Thoracic aorta (tissue), 2 donors: ENCODE data around the gene CELF3. TPM values are rescaled to one million over a fixed set of nuclear protein-coding genes. Genes with fewer than 3 reads are reported as not detected.

Experiments
- ATAC-seq: fragments of 150-250 bp; one replicate; pipeline ENCODE4 v1.8.0; 2017; ENCODE audit warnings: low read depth; ENCODE audit not compliant: insufficient number of reproducible peaks, low FRiP score
- DNase-seq: peaks from one replicate; pipeline ENCODE4 v3.0.0-alpha.2; 2020; ENCODE audit warnings: low spot score
- H3K27ac ChIP-seq, 2 donors: fragments of 200-600 bp; sonication (generic); 1 replicate in 1 of 2; 2 replicates in 1 of 2; pipeline ENCODE4 v1.5.1; 2016; ENCODE audit warnings: mild to moderate bottlenecking in 2 of 2, moderate library complexity in 2 of 2
- H3K27me3 ChIP-seq: fragments of 200-600 bp; sonication (generic); replicated peaks from 2 replicates; pipeline ENCODE4 v1.6.0; 2016; ENCODE audit warnings: mild to moderate bottlenecking; ENCODE audit not compliant: insufficient read depth
- H3K36me3 ChIP-seq: fragments of 200-600 bp; sonication (generic); one replicate; pipeline ENCODE4 v1.5.1; 2016
- H3K4me1 ChIP-seq, 2 donors: fragments of 200-600 bp; sonication (generic); 1 replicate in 1 of 2; 2 replicates in 1 of 2; pipeline versions ENCODE4 v1.5.1 to v1.6.0; 2016; ENCODE audit warnings: low read depth in 2 of 2, mild to moderate bottlenecking in 1 of 2; ENCODE audit not compliant: control insufficient read depth in 1 of 2
- H3K4me3 ChIP-seq: fragments of 200-600 bp; sonication (generic); 2 replicates; pipeline ENCODE4 v1.5.1; 2016; ENCODE audit warnings: mild to moderate bottlenecking
- H3K9me3 ChIP-seq: fragments of 200-600 bp; sonication (generic); 2 replicates; pipeline ENCODE4 v1.5.1; 2016
- CTCF ChIP-seq: fragments of 200-600 bp; sonication (generic); IDR thresholded peaks from one replicate; pipeline ENCODE4 v1.5.1; 2019; ENCODE audit warnings: antibody characterized with exemption
- total RNA-seq, 2 donors: library from RNA; depleted of rRNA; stranded (reverse); fragments of >200 nt; gene quantifications; one replicate each; pipeline versions ENCODE4 v1.1.0 to v1.2.3, GENCODE V29; 2016

CELF3 gene
- total RNA-seq, 2 donors from 2014 or later = not detected

- Histone ChIP-seq H3K27me3 (no peaks in the 10 kb centered on the region), H3K4me3 (no peak overlapping the region), H3K27ac (no peak overlapping the region), H3K9me3 (no peaks in the 10 kb centered on the region), H3K4me1 (no peaks in the 10 kb centered on the region), H3K36me3 (no peaks in the 10 kb centered on the region)
- ATAC-seq (no peak), DNase-seq (no peak)
- no peak for TF ChIP-seq CTCF
Observed at GRCh38 chr1:151711044-151711800, 5.4 kb downstream of the CELF3 start.

GRCh38 chr1:151710187-151710840 is 6.3 kb downstream of the CELF3 start:
- Histone ChIP-seq H3K27ac (no peak overlapping the region), H3K27me3 (no peaks in the 10 kb centered on the region), H3K4me1 (no peaks in the 10 kb centered on the region), H3K36me3 (no peaks in the 10 kb centered on the region), H3K4me3 (no peak overlapping the region), H3K9me3 (no peaks in the 10 kb centered on the region)
- no peak for TF ChIP-seq CTCF
- no peak for DNase-seq
- ATAC-seq = no peak

- no peaks in the 10 kb centered on the region for H3K27me3 ChIP-seq
- no peaks in the 10 kb centered on the region for H3K36me3 ChIP-seq
- no peak overlapping the region for H3K27ac ChIP-seq
- H3K4me1 ChIP-seq = no peaks in the 10 kb centered on the region
- no peak overlapping the region for H3K4me3 ChIP-seq
- no peaks in the 10 kb centered on the region for H3K9me3 ChIP-seq
- no peak for ATAC-seq
- no peak for TF ChIP-seq CTCF
- no peak for DNase-seq
Observed at GRCh38 chr1:151708891-151709290, 7.7 kb downstream of the CELF3 start.

GRCh38 chr1:151707541-151708065 is 9.0 kb downstream of the CELF3 start:
- H3K36me3 ChIP-seq = no peaks in the 10 kb centered on the region
- no peaks in the 10 kb centered on the region for H3K4me1 ChIP-seq
- no peak for TF ChIP-seq CTCF
- no peak overlapping the region for H3K4me3 ChIP-seq
- no peak for DNase-seq
- ATAC-seq = no peak
- no peaks in the 10 kb centered on the region for H3K27me3 ChIP-seq
- H3K9me3 ChIP-seq = no peaks in the 10 kb centered on the region
- H3K27ac ChIP-seq = no peak overlapping the region
